ENCODE data around the gene RGS3. TPM values are rescaled to one million over a fixed set of nuclear protein-coding genes. Genes with fewer than 3 reads are reported as not detected.
A peak's percentile ranks its signal among the peaks of the same experiment; 100 is the strongest.

The RGS3 gene
- total RNA-seq, 1 donor from 2014 or later: 15.0 TPM

DNA sequence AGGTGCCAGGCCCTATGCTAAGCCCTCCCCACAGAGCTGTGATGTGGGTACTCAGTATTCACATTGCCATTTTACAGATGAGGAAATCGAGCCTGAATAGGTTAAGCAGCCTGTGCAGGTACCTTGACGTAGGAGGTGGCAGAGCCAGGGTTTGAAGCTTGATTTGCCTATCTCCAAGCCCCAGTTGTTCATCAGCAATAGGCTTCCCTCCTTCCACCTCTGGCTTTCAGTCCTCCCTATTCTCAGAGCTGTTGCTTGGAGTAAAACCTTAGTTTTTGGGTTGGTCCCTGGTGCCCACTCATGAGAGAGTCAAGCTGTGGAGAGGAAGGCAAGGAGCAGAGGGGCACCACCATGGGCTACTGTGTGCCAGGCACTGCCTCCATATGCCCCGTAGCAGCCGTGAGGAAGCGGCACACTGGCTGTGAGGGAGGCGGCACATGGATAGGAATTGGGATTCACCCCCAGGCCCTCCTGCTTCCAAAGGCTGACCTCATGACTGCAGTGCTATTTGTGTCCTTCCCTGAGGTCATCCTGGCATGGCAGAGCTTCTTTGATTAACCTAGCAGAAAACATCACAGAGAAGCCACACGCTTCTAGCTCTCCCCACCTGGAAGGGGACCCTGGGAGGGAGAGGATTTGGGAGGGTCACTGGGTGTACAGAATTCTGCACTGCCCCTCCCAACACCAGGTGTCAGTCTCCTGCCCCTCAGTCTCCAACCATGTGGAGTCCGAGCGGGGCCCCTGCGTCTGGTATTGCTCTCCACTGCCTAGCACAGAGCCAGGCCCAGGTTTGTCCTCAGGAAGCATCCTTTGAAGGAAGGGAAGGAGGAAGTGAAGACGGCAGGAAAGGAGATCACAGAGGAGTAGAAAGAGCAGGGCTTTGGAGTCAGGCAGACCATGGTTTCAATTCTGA is 109.8 kb downstream of the RGS3 start:
- POLR2A ChIA-PET: no interaction called here
- Mint-ChIP-seq H3K27ac (no peak overlapping the region), H3K4me1 (peaks cover 31% of the 10 kb centered on the region), H3K4me3 (no peak overlapping the region), H3K36me3 (ENCODE audit: low read depth) (no peaks in the 10 kb centered on the region), H3K9me3 (no peaks in the 10 kb centered on the region), H3K27me3 (no peaks in the 10 kb centered on the region)
- DNase-seq (no peak), ATAC-seq (ENCODE audit: low read depth) (no peak)
- CTCF ChIA-PET: no interaction called here
- TF ChIP-seq, protein P1, sequence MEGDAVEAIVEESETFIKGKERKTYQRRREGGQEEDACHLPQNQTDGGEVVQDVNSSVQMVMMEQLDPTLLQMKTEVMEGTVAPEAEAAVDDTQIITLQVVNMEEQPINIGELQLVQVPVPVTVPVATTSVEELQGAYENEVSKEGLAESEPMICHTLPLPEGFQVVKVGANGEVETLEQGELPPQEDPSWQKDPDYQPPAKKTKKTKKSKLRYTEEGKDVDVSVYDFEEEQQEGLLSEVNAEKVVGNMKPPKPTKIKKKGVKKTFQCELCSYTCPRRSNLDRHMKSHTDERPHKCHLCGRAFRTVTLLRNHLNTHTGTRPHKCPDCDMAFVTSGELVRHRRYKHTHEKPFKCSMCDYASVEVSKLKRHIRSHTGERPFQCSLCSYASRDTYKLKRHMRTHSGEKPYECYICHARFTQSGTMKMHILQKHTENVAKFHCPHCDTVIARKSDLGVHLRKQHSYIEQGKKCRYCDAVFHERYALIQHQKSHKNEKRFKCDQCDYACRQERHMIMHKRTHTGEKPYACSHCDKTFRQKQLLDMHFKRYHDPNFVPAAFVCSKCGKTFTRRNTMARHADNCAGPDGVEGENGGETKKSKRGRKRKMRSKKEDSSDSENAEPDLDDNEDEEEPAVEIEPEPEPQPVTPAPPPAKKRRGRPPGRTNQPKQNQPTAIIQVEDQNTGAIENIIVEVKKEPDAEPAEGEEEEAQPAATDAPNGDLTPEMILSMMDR (IDR thresholded peaks at IDR 0.05): no peak
- intact Hi-C loops (cut with micrococcal nuclease): no loop called here

DNA sequence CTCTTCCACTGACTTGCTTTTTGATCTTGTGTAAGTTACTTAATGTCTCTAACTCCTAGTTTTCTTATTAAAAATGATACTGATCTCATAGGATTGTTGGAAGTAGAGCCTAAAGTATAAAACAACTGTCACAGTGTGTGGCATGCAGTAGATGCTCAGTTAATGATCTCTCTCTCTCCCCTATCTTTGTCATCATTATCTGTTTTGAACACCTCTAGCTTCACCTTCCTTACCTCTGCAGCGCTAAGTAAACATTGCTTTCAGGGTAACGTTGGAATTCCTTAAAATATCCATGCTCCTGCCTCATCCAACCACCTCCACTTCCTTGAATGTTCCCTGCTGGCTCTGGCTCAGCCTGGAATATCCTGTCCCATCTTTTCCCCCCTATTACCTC is 110.4 kb downstream of the RGS3 start:
- ATAC-seq (ENCODE audit: low read depth): no peak
- intact Hi-C loops (cut with micrococcal nuclease): no loop called here
- CTCF ChIA-PET: no interaction called here
- Mint-ChIP-seq H3K4me1 (peaks cover 38% of the 10 kb centered on the region), H3K36me3 (ENCODE audit: low read depth) (no peaks in the 10 kb centered on the region), H3K27ac (peak overlapping the region; percentile 15), H3K9me3 (no peaks in the 10 kb centered on the region), H3K4me3 (no peak overlapping the region), H3K27me3 (no peaks in the 10 kb centered on the region)
- POLR2A ChIA-PET: interaction anchor here (0.6 kb wide), 1 partner anchor 799 kb away, joined by 6 read pairs; no protein-coding TSS in a partner anchor
- TF ChIP-seq, protein P1 (IDR thresholded peaks at IDR 0.05): no peak
- no peak for DNase-seq

DNA sequence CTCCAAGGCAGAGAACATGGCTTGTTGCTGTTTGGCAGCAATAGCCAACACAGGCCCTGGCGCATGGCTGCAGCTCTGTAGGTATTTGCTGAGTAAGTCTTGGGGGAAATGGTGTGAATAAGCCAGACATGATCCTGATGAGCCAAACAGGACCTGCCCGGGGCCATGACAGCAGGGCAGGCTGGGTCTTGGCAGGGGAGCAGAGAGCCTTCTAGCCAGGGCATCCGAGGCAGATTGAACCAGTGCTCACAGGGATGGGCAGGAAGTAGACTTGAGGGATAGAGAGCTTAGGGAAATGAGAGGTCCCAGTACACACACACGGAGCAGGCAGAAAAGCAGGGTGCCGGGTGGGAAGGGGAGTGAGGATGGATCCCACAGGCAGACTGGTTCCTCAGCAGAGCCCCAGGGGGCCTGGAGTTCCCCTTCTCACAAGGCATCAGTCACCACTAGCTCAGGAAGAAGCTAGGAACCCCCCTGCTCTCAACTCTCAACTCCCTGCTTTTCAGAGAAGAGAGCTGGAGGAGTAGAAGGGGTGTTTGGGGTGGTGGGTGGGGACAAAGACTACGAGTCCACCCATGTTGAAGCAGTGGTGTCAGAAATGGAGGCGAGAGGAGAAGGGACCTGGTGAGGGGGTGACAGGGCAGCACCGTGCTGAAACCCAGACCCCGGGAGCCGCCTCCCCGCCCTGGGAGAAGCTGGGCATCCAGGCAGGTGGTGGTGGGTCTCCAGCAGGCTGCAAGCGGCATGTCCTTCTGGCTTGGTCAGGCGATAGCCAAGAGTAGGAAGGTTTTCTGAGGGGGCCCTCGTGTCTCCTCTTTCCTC is 111.1 kb downstream of the RGS3 start:
- no peaks in the 10 kb centered on the region for H3K27me3 Mint-ChIP-seq
- POLR2A ChIA-PET: interaction anchor here (0.5 to 0.6 kb wide), 2 partner anchors 173 to 798 kb away, joined by 5 to 6 read pairs; partner anchors contain the start of gene ALAD
- ATAC-seq (ENCODE audit: low read depth): no peak
- intact Hi-C loops (cut with micrococcal nuclease): no loop called here
- CTCF ChIA-PET: interaction anchor here (1.4 kb wide), 1 partner anchor 128 kb away, joined by 3 read pairs; no protein-coding TSS in a partner anchor
- no peak for DNase-seq
- peak overlapping the region; percentile 15 for H3K27ac Mint-ChIP-seq
- TF ChIP-seq, protein P1 (IDR thresholded peaks at IDR 0.05): no peak
- no peaks in the 10 kb centered on the region for H3K36me3 Mint-ChIP-seq (ENCODE audit: low read depth)
- no peaks in the 10 kb centered on the region for H3K9me3 Mint-ChIP-seq
- H3K4me3 Mint-ChIP-seq: no peak overlapping the region
- H3K4me1 Mint-ChIP-seq: peaks cover 45% of the 10 kb centered on the region

DNA sequence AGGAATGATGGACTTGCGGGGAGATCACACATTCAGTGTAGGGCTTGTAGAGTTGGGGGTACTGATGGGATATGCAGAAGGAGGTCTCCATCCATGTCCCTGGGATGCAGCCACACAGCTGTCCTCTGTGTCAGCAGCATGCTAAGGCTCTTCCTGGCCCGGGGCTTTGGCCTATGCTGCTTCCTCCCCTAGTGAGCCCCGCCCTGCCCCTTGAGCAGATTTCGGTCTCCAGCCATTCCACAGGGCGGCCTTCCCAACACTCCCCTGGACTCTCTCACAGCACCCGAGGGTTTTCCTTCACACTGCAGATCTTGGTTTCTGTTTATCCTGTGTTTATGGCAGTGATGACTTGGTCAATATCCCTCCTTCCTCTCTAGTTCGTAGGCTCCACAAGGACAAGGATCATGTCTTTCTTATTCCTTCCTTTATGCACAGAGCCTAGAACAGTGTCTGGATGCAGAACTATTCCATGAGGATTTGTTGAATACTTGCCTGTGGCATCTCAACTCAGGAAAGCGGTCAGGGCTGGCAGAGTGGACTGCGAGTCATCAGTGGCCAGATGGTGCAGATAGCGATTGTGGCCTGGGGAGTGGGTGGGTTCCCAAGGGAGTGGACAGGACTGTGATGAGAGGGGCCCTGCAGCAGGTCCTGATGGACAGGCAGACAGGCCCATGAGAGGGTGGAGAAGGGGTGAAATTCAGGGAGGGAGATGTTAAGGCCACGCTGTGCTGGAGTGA is 114.2 kb downstream of the RGS3 start:
- POLR2A ChIA-PET: interaction anchor here (0.8 to 5.1 kb wide), 3 partner anchors 56 to 167 kb away, joined by 3 to 83 read pairs (median 4); partner anchors contain the start of genes C9orf43 and POLE3
- ATAC-seq (ENCODE audit: low read depth): no peak
- H3K4me3 Mint-ChIP-seq: no peak overlapping the region
- DNase-seq: no peak
- H3K9me3 Mint-ChIP-seq: no peaks in the 10 kb centered on the region
- intact Hi-C loops (cut with micrococcal nuclease): no loop called here
- peak overlapping the region; percentile 94 for H3K27ac Mint-ChIP-seq
- H3K36me3 Mint-ChIP-seq (ENCODE audit: low read depth): peaks cover 3% of the 10 kb centered on the region
- H3K27me3 Mint-ChIP-seq: no peaks in the 10 kb centered on the region
- CTCF ChIA-PET: interaction anchor here (1.2 to 2.1 kb wide), 4 partner anchors 80 to 356 kb away, joined by 3 to 9 read pairs (median 4); partner anchors contain the start of genes ALAD, FKBP15 and SLC31A1
- H3K4me1 Mint-ChIP-seq: peaks cover 75% of the 10 kb centered on the region
- TF ChIP-seq, protein P1 (IDR thresholded peaks at IDR 0.05): no peak

All from activated B cell treated with CpG ODN at 0.5 μM for 24 hours (primary cell).